Muscle of arm (tissue), 12 donors: ENCODE results near the gene ZNF248. TPM values are rescaled to one million over a fixed set of nuclear protein-coding genes. Genes with fewer than 3 reads are reported as not detected.

ENCODE experiments used
- DNase-seq: peaks from one replicate; pipeline ENCODE4 v3.0.0-alpha.2; 2013
- polyA plus RNA-seq, 12 donors: library from polyadenylated mRNA; unstranded; fragments of 120-200 nt; gene quantifications; one replicate each; pipeline ENCODE4 v1.2.1, GENCODE V29; 2013; ENCODE audit not compliant: insufficient read length in 12 of 12

Gene ZNF248
- polyA plus RNA-seq, 12 donors = 10.6 to 31.3 (median 20.4) TPM; not detected in 1

GRCh38 chr10:37831495-37832333, 25.7 kb downstream of the ZNF248 start:
- DNase-seq = no peak

- no peak for DNase-seq
Measured at GRCh38 chr10:37826806-37827205, 30.6 kb downstream of the ZNF248 start.

- DNase-seq = no peak
Measured at GRCh38 chr10:37821237-37821636, 36.2 kb downstream of the ZNF248 start.

- no peak for DNase-seq
Measured at GRCh38 chr10:37819797-37820196, 37.6 kb downstream of the ZNF248 start.

GRCh38 chr10:37816290-37816689, 41.1 kb downstream of the ZNF248 start:
- no peak for DNase-seq

GRCh38 chr10:37813763-37814162, 43.6 kb downstream of the ZNF248 start:
- DNase-seq = no peak

- no peak for DNase-seq
Measured at GRCh38 chr10:37812290-37812689, 45.1 kb downstream of the ZNF248 start.

- no peak for DNase-seq
Measured at GRCh38 chr10:37803269-37803668, 54.1 kb downstream of the ZNF248 start.

- no peak for DNase-seq
Measured at GRCh38 chr10:37801557-37801956, 55.9 kb downstream of the ZNF248 start.

GRCh38 chr10:37794305-37794976, 63.0 kb downstream of the ZNF248 start:
- no peak for DNase-seq

GRCh38 chr10:37789590-37789989, 67.8 kb downstream of the ZNF248 start:
- no peak for DNase-seq

GRCh38 chr10:37784678-37785077, 72.7 kb downstream of the ZNF248 start:
- DNase-seq = no peak

GRCh38 chr10:37780536-37780935, 76.9 kb downstream of the ZNF248 start:
- no peak for DNase-seq

GRCh38 chr10:37777056-37777455, 80.4 kb downstream of the ZNF248 start:
- DNase-seq = no peak

GRCh38 chr10:37775612-37776011, 81.8 kb downstream of the ZNF248 start:
- no peak for DNase-seq

GRCh38 chr10:37774351-37774750, 83.1 kb downstream of the ZNF248 start:
- no peak for DNase-seq

- no peak for DNase-seq
Measured at GRCh38 chr10:37765216-37765615, 92.2 kb downstream of the ZNF248 start.

GRCh38 chr10:37763132-37763531, 94.3 kb downstream of the ZNF248 start:
- DNase-seq = no peak

GRCh38 chr10:37762287-37762686, 95.1 kb downstream of the ZNF248 start:
- no peak for DNase-seq

GRCh38 chr10:37760817-37761216, 96.6 kb downstream of the ZNF248 start:
- DNase-seq = no peak

- no peak for DNase-seq
Measured at GRCh38 chr10:37758074-37758473, 99.3 kb downstream of the ZNF248 start.

- DNase-seq = no peak
Measured at GRCh38 chr10:37754538-37755323, 102.7 kb downstream of the ZNF248 start.
